ENCODE measurements around the gene ANXA3. TPM values are rescaled to one million over a fixed set of nuclear protein-coding genes. Genes with fewer than 3 reads are reported as not detected.

Gene ANXA3
- total RNA-seq, 2 donors from 2014 or later = 17.9 to 24.0 TPM

DNA sequence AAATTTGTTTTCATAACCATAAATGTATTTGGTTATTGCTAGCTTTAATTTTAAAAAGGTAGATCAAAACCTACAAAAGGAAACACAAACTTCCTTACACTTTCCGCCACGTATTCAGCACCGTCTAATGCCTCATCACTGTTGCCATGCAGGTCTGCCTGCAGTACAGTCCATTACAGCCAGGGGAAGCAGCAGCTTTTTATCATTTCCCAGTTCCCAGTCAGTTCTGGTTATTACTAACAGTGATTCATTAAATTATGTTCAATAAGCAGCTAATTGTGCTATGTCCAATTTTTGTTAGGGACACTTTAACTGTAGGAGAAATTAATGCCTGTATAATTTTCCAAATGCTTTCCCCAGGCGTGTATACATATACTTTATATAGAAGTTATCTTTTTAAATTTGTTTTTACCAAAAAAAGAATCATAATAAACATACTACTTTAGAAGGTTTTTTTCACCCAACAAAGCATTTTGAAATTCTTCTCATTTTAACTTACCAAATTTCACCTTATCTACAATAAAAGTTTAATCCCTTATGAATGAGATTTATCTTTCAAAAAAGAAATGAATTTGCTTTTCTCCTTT is 93.3 kb downstream of the ANXA3 start:
- ATAC-seq (ENCODE audit: insufficient number of reproducible peaks, low FRiP score, low read depth) (peak; percentile 66), DNase-seq (ENCODE audit: low spot score) (peak; percentile 6)
- Histone ChIP-seq H3K27ac (peak overlapping the region; percentile 80 to 81), H3K9me3 (no peaks in the 10 kb centered on the region), H3K36me3 (no peaks in the 10 kb centered on the region), H3K27me3 (replicated peaks; ENCODE audit: insufficient read depth) (no peaks in the 10 kb centered on the region), H3K4me3 (no peak overlapping the region), H3K4me1 (ENCODE audit: control insufficient read depth in 1 of 2, low read depth in 2 of 2) (peaks cover 8 to 22% of the 10 kb centered on the region in 2 donors)
- TF ChIP-seq, protein P1, sequence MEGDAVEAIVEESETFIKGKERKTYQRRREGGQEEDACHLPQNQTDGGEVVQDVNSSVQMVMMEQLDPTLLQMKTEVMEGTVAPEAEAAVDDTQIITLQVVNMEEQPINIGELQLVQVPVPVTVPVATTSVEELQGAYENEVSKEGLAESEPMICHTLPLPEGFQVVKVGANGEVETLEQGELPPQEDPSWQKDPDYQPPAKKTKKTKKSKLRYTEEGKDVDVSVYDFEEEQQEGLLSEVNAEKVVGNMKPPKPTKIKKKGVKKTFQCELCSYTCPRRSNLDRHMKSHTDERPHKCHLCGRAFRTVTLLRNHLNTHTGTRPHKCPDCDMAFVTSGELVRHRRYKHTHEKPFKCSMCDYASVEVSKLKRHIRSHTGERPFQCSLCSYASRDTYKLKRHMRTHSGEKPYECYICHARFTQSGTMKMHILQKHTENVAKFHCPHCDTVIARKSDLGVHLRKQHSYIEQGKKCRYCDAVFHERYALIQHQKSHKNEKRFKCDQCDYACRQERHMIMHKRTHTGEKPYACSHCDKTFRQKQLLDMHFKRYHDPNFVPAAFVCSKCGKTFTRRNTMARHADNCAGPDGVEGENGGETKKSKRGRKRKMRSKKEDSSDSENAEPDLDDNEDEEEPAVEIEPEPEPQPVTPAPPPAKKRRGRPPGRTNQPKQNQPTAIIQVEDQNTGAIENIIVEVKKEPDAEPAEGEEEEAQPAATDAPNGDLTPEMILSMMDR (IDR thresholded peaks at IDR 0.05) = peak; percentile 91

DNA sequence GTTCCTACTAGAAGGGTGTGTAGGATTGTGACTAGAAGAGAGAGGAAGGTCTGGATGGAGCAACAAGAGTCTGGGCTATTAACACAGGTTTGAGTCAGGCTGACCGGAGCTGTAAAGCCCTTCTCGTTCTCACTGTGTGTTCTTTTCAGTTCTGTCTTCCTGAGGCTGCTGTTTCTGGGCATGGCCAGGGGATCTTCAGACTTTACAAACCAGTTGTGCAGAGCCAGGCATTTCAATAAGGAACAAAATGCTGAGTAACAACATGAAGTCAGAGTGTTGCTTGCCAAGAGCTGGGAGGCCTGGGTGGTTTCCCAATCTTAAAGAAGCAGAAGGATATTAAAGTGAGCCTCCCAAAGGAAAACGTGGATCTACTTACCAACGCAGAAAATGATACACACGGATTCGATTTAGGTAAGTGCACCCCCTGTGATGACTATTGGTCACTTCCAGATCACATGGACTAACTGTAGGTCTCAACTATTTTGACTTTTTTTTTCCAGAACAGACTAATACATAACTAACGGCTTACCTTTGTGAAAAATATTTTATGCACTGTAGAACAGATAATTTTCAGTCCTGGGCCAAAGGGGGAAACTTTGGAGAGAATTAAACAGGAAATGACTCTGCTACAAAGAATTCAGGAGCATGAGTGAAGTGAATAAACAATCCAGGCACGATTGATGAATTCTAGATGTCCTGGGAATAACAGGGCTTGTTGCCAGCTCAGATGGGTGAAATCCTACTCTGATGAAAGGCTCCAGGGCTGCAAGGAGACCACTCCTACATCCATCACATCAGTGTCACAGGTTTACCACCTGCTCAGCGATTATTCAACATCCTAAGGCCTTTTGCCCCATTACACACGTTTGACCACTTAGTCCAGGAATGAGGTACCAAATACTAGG is 94.5 kb downstream of the ANXA3 start:
- Histone ChIP-seq H3K4me1 (ENCODE audit: control insufficient read depth in 1 of 2, low read depth in 2 of 2) (peaks cover 8 to 22% of the 10 kb centered on the region in 2 donors), H3K4me3 (peak overlapping the region; percentile 25), H3K9me3 (no peaks in the 10 kb centered on the region), H3K27ac (peak overlapping the region; percentile 80 to 81), H3K36me3 (no peaks in the 10 kb centered on the region), H3K27me3 (replicated peaks; ENCODE audit: insufficient read depth) (no peaks in the 10 kb centered on the region)
- peak; percentile 52 for DNase-seq (ENCODE audit: low spot score)
- TF ChIP-seq, protein P1 (IDR thresholded peaks at IDR 0.05) = no peak
- peak; percentile 89 for ATAC-seq (ENCODE audit: insufficient number of reproducible peaks, low FRiP score, low read depth)

GRCh38 chr4:78647272-78647671 is 95.7 kb downstream of the ANXA3 start:
- Histone ChIP-seq H3K27me3 (replicated peaks; ENCODE audit: insufficient read depth) (no peaks in the 10 kb centered on the region), H3K27ac (no peak overlapping the region), H3K4me3 (no peak overlapping the region), H3K9me3 (no peaks in the 10 kb centered on the region), H3K36me3 (no peaks in the 10 kb centered on the region), H3K4me1 (ENCODE audit: control insufficient read depth in 1 of 2, low read depth in 2 of 2) (peaks cover 8 to 22% of the 10 kb centered on the region in 2 donors)
- DNase-seq (ENCODE audit: low spot score) (no peak), ATAC-seq (ENCODE audit: insufficient number of reproducible peaks, low FRiP score, low read depth) (no peak)
- TF ChIP-seq, protein P1 (IDR thresholded peaks at IDR 0.05) = no peak

- Histone ChIP-seq H3K27me3 (replicated peaks; ENCODE audit: insufficient read depth) (no peaks in the 10 kb centered on the region), H3K4me1 (ENCODE audit: control insufficient read depth in 1 of 2, low read depth in 2 of 2) (peaks cover 8 to 22% of the 10 kb centered on the region in 2 donors), H3K4me3 (no peak overlapping the region), H3K36me3 (no peaks in the 10 kb centered on the region), H3K9me3 (no peaks in the 10 kb centered on the region), H3K27ac (no peak overlapping the region)
- DNase-seq (ENCODE audit: low spot score) = no peak
- no peak for ATAC-seq (ENCODE audit: insufficient number of reproducible peaks, low FRiP score, low read depth)
- TF ChIP-seq, protein P1 (IDR thresholded peaks at IDR 0.05) = no peak
Observed at GRCh38 chr4:78648640-78649363, 97.2 kb downstream of the ANXA3 start.

All from thoracic aorta (tissue), 2 donors.